GM12878 (cell line): ENCODE results near the gene ENG. TPM values are rescaled to one million over a fixed set of nuclear protein-coding genes. Genes with fewer than 3 reads are reported as not detected.

Experiments used
- ATAC-seq: fragments of 200-7000 bp; cut with Tn5 transposase; 3 replicates; pipeline ENCODE4 v1.9.1; 2020; ENCODE audit warnings: mild to moderate bottlenecking, moderate library complexity
- BruUV-seq: library from RNA; stranded (reverse); fragments of 400-500 nt; replicated peaks from 2 replicates; lab custom pipeline; 2021; lab: Mats Ljungman, UMichigan
- CTCF ChIA-PET: fragments of 300-600 bp; sonication (Branson Sonifier 250); formaldehyde crosslinking; extraction: SDS; loops from one replicate; lab custom pipeline; 2021; ENCODE audit warnings: inconsistent platforms; lab: Yijun Ruan, JAX
- POLR2A ChIA-PET: fragments of 350-600 bp; formaldehyde crosslinking; extraction: SDS; loops from one replicate; lab custom pipeline; 2021; ENCODE audit warnings: inconsistent platforms; lab: Charles Lee
- RAD21 ChIA-PET: fragments of 300-600 bp; sonication (Branson Sonifier 250); formaldehyde crosslinking; loops from one replicate; lab custom pipeline; 2023; ENCODE audit warnings: antibody characterized with exemption; ENCODE audit not compliant: unreplicated experiment; lab: Charles Lee
- SMC1A ChIA-PET: fragments of 300-600 bp; sonication (Branson Sonifier 250); formaldehyde crosslinking; loops from one replicate; lab custom pipeline; 2023; ENCODE audit not compliant: unreplicated experiment, uncharacterized antibody; lab: Charles Lee
- DNase-seq: peaks from one replicate; pipeline ENCODE4 v3.0.0-alpha.2; 2011; ENCODE audit warnings: low read depth, low spot score
- FAIRE-seq: peaks from 3 replicates; lab custom pipeline; 2011; peaks lifted over from hg19 to GRCh38; lab: Jason Lieb, UNC
- H2AFZ ChIP-seq: 2 replicates; pipeline ENCODE4 v1.6.0; 2011; ENCODE audit warnings: low read depth, low read length, control low read depth; ENCODE audit not compliant: control insufficient read depth
- H3K27ac ChIP-seq: 2 replicates; pipeline ENCODE4 v1.5.1; 2011; ENCODE audit warnings: control low read depth; ENCODE audit not compliant: control insufficient read depth, insufficient read depth
- H3K27me3 ChIP-seq, 2 experiments: replicated peaks in 1 of 2; 2 replicates each; pipeline versions ENCODE4 v1.6.0 to v1.6.1; 2011; ENCODE audit warnings: low read length in 1 of 2; ENCODE audit not compliant: control insufficient read depth in 2 of 2, insufficient read depth in 2 of 2
- H3K36me3 ChIP-seq, 2 experiments: 2 replicates each; pipeline ENCODE4 v1.5.1; 2011; ENCODE audit warnings: low read length in 1 of 2; ENCODE audit not compliant: control insufficient read depth in 2 of 2, insufficient read depth in 2 of 2
- H3K4me1 ChIP-seq: 2 replicates; pipeline ENCODE4 v1.6.1; 2011; ENCODE audit warnings: mild to moderate bottlenecking, low read length, moderate library complexity, mixed read lengths; ENCODE audit not compliant: control insufficient read depth, insufficient read depth
- H3K4me2 ChIP-seq: 2 replicates; pipeline ENCODE4 v1.6.0; 2011; ENCODE audit warnings: control low read depth; ENCODE audit not compliant: control insufficient read depth, insufficient read depth
- H3K4me3 ChIP-seq: fragments of 200-600 bp; sonication (generic); 2 replicates; pipeline ENCODE4 v1.5.1; 2016
- H3K79me2 ChIP-seq: 2 replicates; pipeline ENCODE4 v1.6.0; 2011; ENCODE audit warnings: low read length; ENCODE audit not compliant: control insufficient read depth, insufficient read depth
- H3K9ac ChIP-seq: 2 replicates; pipeline ENCODE4 v1.8.0; 2011; ENCODE audit warnings: low read length, control low read depth, mixed read lengths; ENCODE audit not compliant: control insufficient read depth, insufficient read depth
- H3K9me3 ChIP-seq: replicated peaks from 3 replicates; pipeline ENCODE4 v1.5.1; 2011; ENCODE audit warnings: mild to moderate bottlenecking, low read length; ENCODE audit not compliant: control insufficient read depth, insufficient read depth
- H4K20me1 ChIP-seq: 2 replicates; pipeline ENCODE4 v1.6.0; 2011; ENCODE audit not compliant: control insufficient read depth, insufficient read depth
- ASH2L ChIP-seq: fragments of 300-600, 200-600 bp; sonication (generic); IDR thresholded peaks from 2 replicates; pipeline ENCODE4 v1.6.1; 2017; ENCODE audit warnings: low read depth, mild to moderate bottlenecking, borderline replicate concordance
- BACH1 ChIP-seq: fragments of 450-650 bp; IDR thresholded peaks from 2 replicates; pipeline ENCODE4 v1.6.1; 2017; ENCODE audit warnings: mild to moderate bottlenecking, borderline replicate concordance
- CHD4 ChIP-seq: fragments of 200-600 bp; sonication (generic); IDR thresholded peaks from 2 replicates; pipeline ENCODE4 v1.6.1; 2016; ENCODE audit warnings: mild to moderate bottlenecking
- EZH2 ChIP-seq: IDR thresholded peaks from 2 replicates; pipeline ENCODE4 v1.6.1; 2012; ENCODE audit warnings: low read depth, mild to moderate bottlenecking, control low read depth, inconsistent platforms, low read length, borderline replicate concordance; ENCODE audit not compliant: control insufficient read depth
- HDGF ChIP-seq: fragments of 450-650 bp; IDR thresholded peaks from 2 replicates; pipeline ENCODE4 v1.6.1; 2016; ENCODE audit warnings: antibody characterized with exemption
- IKZF2 ChIP-seq, 2 experiments: fragments of 450-650 bp; IDR thresholded peaks; 2 replicates each; pipeline ENCODE4 v1.6.1; 2017; ENCODE audit warnings: mild to moderate bottlenecking in 2 of 2, moderate library complexity in 2 of 2
- LARP7 ChIP-seq: fragments of 450-650 bp; IDR thresholded peaks from 2 replicates; pipeline ENCODE4 v1.6.1; 2017; ENCODE audit warnings: mild to moderate bottlenecking
- MAX ChIP-seq: IDR thresholded peaks from 2 replicates; pipeline ENCODE4 v1.6.1; 2012; ENCODE audit warnings: low read depth, low read length, improper control_type of control experiment
- NFYB ChIP-seq: IDR thresholded peaks from 2 replicates; pipeline ENCODE4 v1.6.1; 2011; ENCODE audit warnings: low read depth, mild to moderate bottlenecking, low read length, improper control_type of control experiment, moderate library complexity; ENCODE audit not compliant: insufficient read depth
- SUPT20H ChIP-seq: IDR thresholded peaks from 2 replicates; pipeline ENCODE4 v1.6.1; 2011; ENCODE audit warnings: low read depth, mild to moderate bottlenecking, low read length, moderate library complexity, borderline replicate concordance; ENCODE audit not compliant: control insufficient read depth
- TARDBP ChIP-seq: IDR thresholded peaks from 2 replicates; pipeline ENCODE4 v1.6.1; 2016; ENCODE audit warnings: borderline replicate concordance
- ZNF217 ChIP-seq: fragments of 450-650 bp; IDR thresholded peaks from 2 replicates; pipeline ENCODE4 v1.6.1; 2017; ENCODE audit warnings: antibody characterized with exemption, mild to moderate bottlenecking
- WGBS: methylation state at CpG from one replicate; pipeline ENCODE4 v1.1.6; 2016; ENCODE audit warnings: low lambda C conversion rate; ENCODE audit not compliant: insufficient replicate concordance, insufficient coverage; ENCODE audit errors: missing lambda C conversion rate; 5-methylcytosine and 5-hydroxymethylcytosine counted together
- in situ Hi-C: fragments of 300-500 bp; cut with MboI; formaldehyde crosslinking; loops from 9 replicates; pipeline ENCODE4 v1.14.3; 2018; ENCODE audit warnings: mixed read lengths
- intact Hi-C: fragments of 100-400 bp; cut with micrococcal nuclease; formaldehyde crosslinking; loops from one replicate; pipeline ENCODE4 v1.14.2; 2022; ENCODE audit not compliant: unreplicated experiment
- polyA plus RNA-seq, 11 experiments: library from polyadenylated mRNA; depleted of rRNA in 4 of 11; unstranded in 6 of 11; stranded (reverse) in 5 of 11; fragments of >200 nt; fragmentation: Nextera tagmentation in 4 of 11; fragmentation: Illumina TruSeq in 1 of 11; extraction: Ambion mirVana in 4 of 11; extraction: Trizol in 1 of 11; gene quantifications; 1 replicate in 1 of 11; 2 replicates in 10 of 11; pipeline versions ENCODE4 v1.2.1 to v1.2.3, GENCODE V29; 2011 to 2016; ENCODE audit warnings: inconsistent platforms in 2 of 11, missing spikeins in 2 of 11, low read depth in 1 of 11
- total RNA-seq, 4 experiments: library from RNA; depleted of rRNA in 3 of 4; stranded (reverse); fragments of >200 nt in 3 of 4; fragmentation: Illumina TruSeq in 1 of 4; extraction: Trizol in 1 of 4; gene quantifications; 2 replicates each; pipeline versions ENCODE4 v1.2.1 to v1.2.3, GENCODE V29; 2013 to 2021
- TF ChIP-seq, protein P1 (sequence below): IDR thresholded peaks from 2 replicates; pipeline ENCODE4 v1.6.1; 2012; ENCODE audit warnings: low read depth, low read length, improper control_type of control experiment
- TF ChIP-seq, protein P2 (sequence below): fragments of 450-650 bp; IDR thresholded peaks from 2 replicates; pipeline ENCODE4 v1.6.1; 2017; ENCODE audit warnings: low read depth, mild to moderate bottlenecking, moderate library complexity
- TF ChIP-seq, protein P3 (sequence below): fragments of 450-650 bp; IDR thresholded peaks from 2 replicates; pipeline ENCODE4 v1.6.1; 2018; ENCODE audit warnings: borderline replicate concordance, mild to moderate bottlenecking; ENCODE audit not compliant: partially characterized antibody

The ENG gene
- total and polyA plus RNA-seq, 10 of the 15 experiments (the other 5 are each of a cell fraction or from before 2014, with no cell fraction given) = 0.14 to 10.1 (median 2.0) TPM

DNA sequence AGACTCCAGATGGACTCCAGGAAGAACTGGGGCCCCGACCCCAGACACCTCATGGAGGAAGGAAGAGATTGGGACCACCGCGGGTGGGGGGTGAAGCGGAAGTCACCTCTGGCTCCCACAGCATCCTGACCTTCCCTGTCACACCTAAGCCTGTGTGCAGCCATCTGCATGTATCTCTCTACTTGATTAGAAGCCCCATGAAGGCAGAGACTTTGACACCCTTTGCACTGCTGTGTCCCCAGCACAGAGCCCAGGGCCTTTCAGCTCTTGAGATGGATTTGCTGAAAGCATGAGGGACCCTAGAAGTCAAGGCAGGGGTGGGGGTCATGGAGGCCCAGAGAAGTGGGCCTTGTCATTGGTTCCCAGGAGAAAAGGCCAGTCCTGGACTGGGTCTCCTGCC, 2.8 kb upstream of the ENG start:
- no peak overlapping the region for H3K4me2 ChIP-seq
- no TSS peak for BruUV-seq
- H3K9me3 ChIP-seq = no peaks in the 10 kb centered on the region

More for the DNA sequence above, 2.8 kb upstream of the ENG start:
- no peak overlapping the region for H3K9ac ChIP-seq
- peaks cover 8% of the 10 kb centered on the region for H3K79me2 ChIP-seq
- no peak overlapping the region for H3K4me3 ChIP-seq
- RAD21 ChIA-PET = no interaction called here
- ATAC-seq (no peak), DNase-seq (no peak), FAIRE-seq (no peak)
- peaks cover 9% of the 10 kb centered on the region for H3K4me1 ChIP-seq
- 60% methylated on average over 4 of the region's 4 CpGs for WGBS
- SMC1A ChIA-PET = no interaction called here
- in situ Hi-C loops = no loop called here
- H3K27me3 ChIP-seq = no peaks in the 10 kb centered on the region
- H3K36me3 ChIP-seq = no peaks in the 10 kb centered on the region
- TF ChIP-seq IKZF2 (IDR thresholded peaks at IDR 0.05) (no peak), EZH2 (no peak), ZNF217 (no peak), SUPT20H (no peak), BACH1 (no peak), LARP7 (no peak), ASH2L (no peak), TARDBP (no peak), MAX (no peak), NFYB (no peak), HDGF (no peak), CHD4 (no peak)
- TF ChIP-seq, protein P1, sequence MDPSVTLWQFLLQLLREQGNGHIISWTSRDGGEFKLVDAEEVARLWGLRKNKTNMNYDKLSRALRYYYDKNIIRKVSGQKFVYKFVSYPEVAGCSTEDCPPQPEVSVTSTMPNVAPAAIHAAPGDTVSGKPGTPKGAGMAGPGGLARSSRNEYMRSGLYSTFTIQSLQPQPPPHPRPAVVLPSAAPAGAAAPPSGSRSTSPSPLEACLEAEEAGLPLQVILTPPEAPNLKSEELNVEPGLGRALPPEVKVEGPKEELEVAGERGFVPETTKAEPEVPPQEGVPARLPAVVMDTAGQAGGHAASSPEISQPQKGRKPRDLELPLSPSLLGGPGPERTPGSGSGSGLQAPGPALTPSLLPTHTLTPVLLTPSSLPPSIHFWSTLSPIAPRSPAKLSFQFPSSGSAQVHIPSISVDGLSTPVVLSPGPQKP = no peak
- TF ChIP-seq, protein P2, sequence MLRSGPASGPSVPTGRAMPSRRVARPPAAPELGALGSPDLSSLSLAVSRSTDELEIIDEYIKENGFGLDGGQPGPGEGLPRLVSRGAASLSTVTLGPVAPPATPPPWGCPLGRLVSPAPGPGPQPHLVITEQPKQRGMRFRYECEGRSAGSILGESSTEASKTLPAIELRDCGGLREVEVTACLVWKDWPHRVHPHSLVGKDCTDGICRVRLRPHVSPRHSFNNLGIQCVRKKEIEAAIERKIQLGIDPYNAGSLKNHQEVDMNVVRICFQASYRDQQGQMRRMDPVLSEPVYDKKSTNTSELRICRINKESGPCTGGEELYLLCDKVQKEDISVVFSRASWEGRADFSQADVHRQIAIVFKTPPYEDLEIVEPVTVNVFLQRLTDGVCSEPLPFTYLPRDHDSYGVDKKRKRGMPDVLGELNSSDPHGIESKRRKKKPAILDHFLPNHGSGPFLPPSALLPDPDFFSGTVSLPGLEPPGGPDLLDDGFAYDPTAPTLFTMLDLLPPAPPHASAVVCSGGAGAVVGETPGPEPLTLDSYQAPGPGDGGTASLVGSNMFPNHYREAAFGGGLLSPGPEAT = no peak
- TF ChIP-seq, protein P3, sequence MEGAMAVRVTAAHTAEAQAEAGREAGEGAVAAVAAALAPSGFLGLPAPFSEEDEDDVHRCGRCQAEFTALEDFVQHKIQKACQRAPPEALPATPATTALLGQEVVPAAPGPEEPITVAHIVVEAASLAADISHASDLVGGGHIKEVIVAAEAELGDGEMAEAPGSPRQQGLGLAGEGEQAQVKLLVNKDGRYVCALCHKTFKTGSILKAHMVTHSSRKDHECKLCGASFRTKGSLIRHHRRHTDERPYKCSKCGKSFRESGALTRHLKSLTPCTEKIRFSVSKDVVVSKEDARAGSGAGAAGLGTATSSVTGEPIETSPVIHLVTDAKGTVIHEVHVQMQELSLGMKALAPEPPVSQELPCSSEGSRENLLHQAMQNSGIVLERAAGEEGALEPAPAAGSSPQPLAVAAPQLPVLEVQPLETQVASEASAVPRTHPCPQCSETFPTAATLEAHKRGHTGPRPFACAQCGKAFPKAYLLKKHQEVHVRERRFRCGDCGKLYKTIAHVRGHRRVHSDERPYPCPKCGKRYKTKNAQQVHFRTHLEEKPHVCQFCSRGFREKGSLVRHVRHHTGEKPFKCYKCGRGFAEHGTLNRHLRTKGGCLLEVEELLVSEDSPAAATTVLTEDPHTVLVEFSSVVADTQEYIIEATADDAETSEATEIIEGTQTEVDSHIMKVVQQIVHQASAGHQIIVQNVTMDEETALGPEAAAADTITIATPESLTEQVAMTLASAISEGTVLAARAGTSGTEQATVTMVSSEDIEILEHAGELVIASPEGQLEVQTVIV = no peak
- CTCF ChIA-PET = no interaction called here
- no peak overlapping the region for H3K27ac ChIP-seq
- no peak overlapping the region for H2AFZ ChIP-seq
- H4K20me1 ChIP-seq = no peaks in the 10 kb centered on the region
- intact Hi-C loops = no loop called here
- POLR2A ChIA-PET = interaction anchor here (0.6 kb wide), 1 partner anchor 10 kb away, joined by 3 read pairs; no protein-coding TSS in a partner anchor
